GM12872 (cell line): ENCODE measurements around the gene SHFL.

ENCODE experiments used
- CTCF ChIP-seq: IDR thresholded peaks from 3 replicates; pipeline ENCODE4 v1.5.1; 2011; ENCODE audit warnings: low read depth, mild to moderate bottlenecking, low read length, moderate library complexity; ENCODE audit not compliant: insufficient read depth

The SHFL gene

GRCh38 chr19:10139952-10140351 is 53.8 kb downstream of the SHFL start:
- TF ChIP-seq CTCF: no peak

- no peak for TF ChIP-seq CTCF
Observed at GRCh38 chr19:10141479-10141878, 55.4 kb downstream of the SHFL start.

GRCh38 chr19:10141973-10142372 is 55.9 kb downstream of the SHFL start:
- TF ChIP-seq CTCF: no peak
